ENCODE results near the gene PDE5A.

GRCh38 chr4:119663160-119663788 is 34.7 kb upstream of the PDE5A start:
- TF ChIP-seq CTCF (optimal IDR thresholded peaks at IDR 0.05 in 1 of 3, IDR thresholded peaks at IDR 0.05 in 1 of 3, conservative IDR thresholded peaks at IDR 0.05 in 1 of 3; ENCODE audit: extremely low read depth in 1 of 3, insufficient read depth in 2 of 3, low read length in 3 of 3) (no peak), EZH2 (IDR thresholded peaks at IDR 0.05; ENCODE audit: low read length) (no peak)

Measured in keratinocyte (primary cell).